ENCODE data around the gene DMGDH. TPM values are rescaled to one million over a fixed set of nuclear protein-coding genes. Genes with fewer than 3 reads are reported as not detected.

DMGDH gene
- total RNA-seq, 1 donor from 2014 or later = 0.48 TPM

DNA sequence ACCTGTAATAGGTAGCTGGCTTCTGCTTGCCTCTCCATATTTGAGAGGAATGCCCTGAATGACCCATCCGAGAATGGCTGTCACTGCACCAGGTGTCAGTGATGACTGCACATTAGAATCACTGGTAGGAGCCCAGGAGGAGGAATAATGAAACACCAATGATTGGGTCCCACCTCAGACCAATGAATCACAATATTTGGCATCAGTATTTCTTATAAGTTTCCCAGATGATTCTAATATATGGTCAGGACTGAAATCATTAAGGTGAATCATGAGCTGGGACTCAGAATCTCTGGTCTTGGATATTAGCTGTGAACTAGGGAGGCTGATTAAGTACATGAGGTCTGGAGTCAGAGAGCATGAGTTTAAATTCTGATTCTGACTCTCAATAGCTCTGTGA, 107.7 kb downstream of the DMGDH start:
- TF ChIP-seq, protein P1, sequence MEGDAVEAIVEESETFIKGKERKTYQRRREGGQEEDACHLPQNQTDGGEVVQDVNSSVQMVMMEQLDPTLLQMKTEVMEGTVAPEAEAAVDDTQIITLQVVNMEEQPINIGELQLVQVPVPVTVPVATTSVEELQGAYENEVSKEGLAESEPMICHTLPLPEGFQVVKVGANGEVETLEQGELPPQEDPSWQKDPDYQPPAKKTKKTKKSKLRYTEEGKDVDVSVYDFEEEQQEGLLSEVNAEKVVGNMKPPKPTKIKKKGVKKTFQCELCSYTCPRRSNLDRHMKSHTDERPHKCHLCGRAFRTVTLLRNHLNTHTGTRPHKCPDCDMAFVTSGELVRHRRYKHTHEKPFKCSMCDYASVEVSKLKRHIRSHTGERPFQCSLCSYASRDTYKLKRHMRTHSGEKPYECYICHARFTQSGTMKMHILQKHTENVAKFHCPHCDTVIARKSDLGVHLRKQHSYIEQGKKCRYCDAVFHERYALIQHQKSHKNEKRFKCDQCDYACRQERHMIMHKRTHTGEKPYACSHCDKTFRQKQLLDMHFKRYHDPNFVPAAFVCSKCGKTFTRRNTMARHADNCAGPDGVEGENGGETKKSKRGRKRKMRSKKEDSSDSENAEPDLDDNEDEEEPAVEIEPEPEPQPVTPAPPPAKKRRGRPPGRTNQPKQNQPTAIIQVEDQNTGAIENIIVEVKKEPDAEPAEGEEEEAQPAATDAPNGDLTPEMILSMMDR (conservative IDR thresholded peaks at IDR 0.05) = no peak
- no peak for DNase-seq (ENCODE audit: extremely low spot score, unreplicated experiment)
- Mint-ChIP-seq H3K27me3 (no peaks in the 10 kb centered on the region), H3K4me3 (no peak overlapping the region), H3K27ac (no peak overlapping the region), H3K9me3 (no peaks in the 10 kb centered on the region), H3K4me1 (ENCODE audit: unreplicated experiment) (peaks cover 26% of the 10 kb centered on the region), H3K36me3 (no peaks in the 10 kb centered on the region)

DNA sequence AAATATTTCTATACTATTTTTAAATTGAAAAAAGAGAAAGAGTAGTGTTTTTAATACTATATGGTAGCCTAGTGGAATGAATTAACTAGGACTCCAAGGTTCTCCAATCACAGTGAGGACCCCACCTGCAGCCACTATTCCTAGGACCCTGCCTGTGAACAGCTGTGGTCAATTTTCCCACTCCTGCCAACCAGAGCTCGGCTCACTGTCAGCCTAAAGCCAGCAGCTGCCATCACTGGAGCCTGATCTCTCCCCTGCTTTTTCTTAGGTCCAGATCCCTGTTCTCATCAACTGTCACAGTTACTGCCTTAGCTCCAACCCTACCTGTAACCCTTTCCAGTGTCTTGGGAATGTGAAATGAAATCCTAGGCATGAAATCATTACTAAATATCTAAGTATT, 109.7 kb downstream of the DMGDH start:
- Mint-ChIP-seq H3K4me3 (no peak overlapping the region), H3K27me3 (no peaks in the 10 kb centered on the region), H3K4me1 (ENCODE audit: unreplicated experiment) (peaks cover 23% of the 10 kb centered on the region), H3K9me3 (no peaks in the 10 kb centered on the region), H3K36me3 (peaks cover 3% of the 10 kb centered on the region), H3K27ac (no peak overlapping the region)
- DNase-seq (ENCODE audit: extremely low spot score, unreplicated experiment) = no peak
- TF ChIP-seq, protein P1 (conservative IDR thresholded peaks at IDR 0.05) = no peak

DNA sequence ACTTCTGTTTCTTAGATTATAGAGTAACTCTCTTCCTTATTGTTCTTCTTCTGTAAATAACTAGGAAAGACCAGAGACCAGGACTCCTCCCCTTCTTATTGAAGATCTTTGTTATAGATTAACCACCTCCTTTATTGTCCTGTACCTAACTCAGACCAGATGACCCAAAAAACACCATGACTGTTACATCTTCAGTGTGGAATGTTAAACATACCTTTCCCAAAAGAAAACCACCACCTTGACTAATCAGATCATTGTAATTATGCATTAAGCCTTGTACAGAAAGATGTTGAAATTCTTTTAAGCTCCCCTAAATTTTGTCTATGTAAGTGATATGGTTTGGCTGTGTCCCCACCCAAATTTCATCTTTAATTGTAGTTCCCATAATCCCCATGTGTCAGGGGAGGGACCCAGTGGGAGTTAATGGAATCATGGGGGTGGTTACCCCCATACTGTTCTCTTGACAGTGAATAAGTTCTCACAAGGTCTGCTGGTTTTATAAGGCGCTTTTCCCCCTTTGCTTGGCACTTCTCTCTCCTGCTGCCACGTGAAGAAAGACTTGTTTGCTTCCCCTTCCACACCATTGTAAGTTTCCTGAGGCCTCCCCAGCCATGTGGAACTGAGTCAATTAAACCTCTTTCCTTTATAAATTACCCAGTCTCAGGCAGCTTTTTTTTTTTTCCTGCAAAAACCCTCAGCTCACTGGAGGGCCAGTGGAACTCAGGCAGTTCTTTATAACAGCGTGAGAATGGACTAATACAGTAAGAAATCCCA, 110.6 kb downstream of the DMGDH start:
- TF ChIP-seq, protein P1 (conservative IDR thresholded peaks at IDR 0.05) = no peak
- no peaks in the 10 kb centered on the region for H3K9me3 Mint-ChIP-seq
- no peaks in the 10 kb centered on the region for H3K27me3 Mint-ChIP-seq
- peak overlapping the region; percentile 30 for H3K27ac Mint-ChIP-seq
- peaks cover 18% of the 10 kb centered on the region for H3K4me1 Mint-ChIP-seq (ENCODE audit: unreplicated experiment)
- DNase-seq (ENCODE audit: extremely low spot score, unreplicated experiment) = no peak
- H3K36me3 Mint-ChIP-seq = peaks cover 6% of the 10 kb centered on the region
- H3K4me3 Mint-ChIP-seq = peak overlapping the region; percentile 9

DNA sequence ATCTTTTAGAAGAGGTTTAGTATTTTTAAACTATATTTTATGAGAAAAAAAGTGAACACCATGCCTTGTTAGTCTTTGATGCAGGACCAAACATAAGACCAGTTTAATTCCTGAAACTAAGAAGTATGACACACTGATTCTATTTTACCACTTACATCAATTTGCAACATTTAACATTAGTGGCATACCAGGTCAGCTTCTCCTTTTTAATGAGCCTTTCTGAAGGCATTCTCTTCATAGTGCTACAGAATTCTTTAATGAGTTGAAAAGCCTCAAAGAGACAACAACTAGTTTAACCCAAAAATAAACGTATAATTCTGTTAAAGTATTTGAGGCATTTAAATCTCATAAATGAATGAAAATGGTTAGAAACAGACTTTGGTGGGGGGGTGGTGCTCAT, 112.6 kb downstream of the DMGDH start:
- Mint-ChIP-seq H3K27ac (no peak overlapping the region), H3K36me3 (peaks cover 12% of the 10 kb centered on the region), H3K9me3 (no peaks in the 10 kb centered on the region), H3K4me3 (no peak overlapping the region), H3K27me3 (no peaks in the 10 kb centered on the region), H3K4me1 (ENCODE audit: unreplicated experiment) (peaks cover 24% of the 10 kb centered on the region)
- TF ChIP-seq, protein P1 (conservative IDR thresholded peaks at IDR 0.05) = no peak
- DNase-seq (ENCODE audit: extremely low spot score, unreplicated experiment) = no peak

DNA sequence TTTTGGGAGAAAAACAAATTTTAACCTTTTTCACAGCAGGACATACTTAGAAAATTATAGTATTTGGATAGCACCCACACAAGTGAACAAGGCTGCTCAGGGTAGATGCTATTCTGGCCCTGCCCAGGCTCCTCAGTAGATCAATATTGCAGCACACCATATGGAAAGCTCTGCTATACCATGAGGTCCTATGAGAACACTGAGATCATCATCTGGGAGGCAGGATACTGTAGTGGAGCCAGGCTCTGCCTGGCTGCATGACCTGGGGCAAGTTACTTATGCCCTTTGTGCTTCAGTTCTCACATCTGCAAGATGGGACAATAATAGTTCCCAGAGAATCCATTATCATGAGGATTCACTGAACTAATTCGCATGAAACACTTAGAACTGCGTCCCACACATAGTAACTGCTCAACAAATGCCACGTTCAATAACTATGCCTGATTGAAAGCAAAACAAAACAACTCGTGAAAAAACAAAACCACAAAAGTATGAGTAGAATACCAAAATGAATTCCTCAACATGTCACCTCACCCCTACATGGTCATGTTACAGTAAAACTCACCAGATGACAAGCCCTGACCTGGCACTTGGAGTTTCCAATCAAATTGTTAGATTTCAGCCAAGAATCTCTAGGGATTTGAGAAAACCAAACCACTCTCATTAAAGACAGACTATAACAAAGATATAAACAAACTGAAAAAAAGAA, 116.2 kb downstream of the DMGDH start:
- peaks cover 12% of the 10 kb centered on the region for H3K36me3 Mint-ChIP-seq
- H3K4me1 Mint-ChIP-seq (ENCODE audit: unreplicated experiment) = peaks cover 17% of the 10 kb centered on the region
- no peaks in the 10 kb centered on the region for H3K27me3 Mint-ChIP-seq
- H3K4me3 Mint-ChIP-seq = no peak overlapping the region
- TF ChIP-seq, protein P1 (conservative IDR thresholded peaks at IDR 0.05) = no peak
- no peak overlapping the region for H3K27ac Mint-ChIP-seq
- no peaks in the 10 kb centered on the region for H3K9me3 Mint-ChIP-seq
- no peak for DNase-seq (ENCODE audit: extremely low spot score, unreplicated experiment)

Other genes starting within 250 kb of the DMGDH start
- gene ARSB, start 84.4 kb downstream of the DMGDH start, total RNA-seq (ENCODE audit: low replicate concordance) = 8.8 and 18.5 TPM in 2 replicates
- gene BHMT2, start 93 bp upstream of the DMGDH start, total RNA-seq (ENCODE audit: low replicate concordance) = 0.45 TPM in 1 of 2 replicates, not detected in the other
- 0.34 and 0.57 TPM in 2 replicates for gene BHMT, start 42.1 kb upstream of the DMGDH start, total RNA-seq (ENCODE audit: low replicate concordance)
- gene JMY, start 166.5 kb upstream of the DMGDH start, total RNA-seq (ENCODE audit: low replicate concordance) = 11.6 and 13.0 TPM in 2 replicates